Measurements from ENCODE around the gene GEMIN7. TPM values are rescaled to one million over a fixed set of nuclear protein-coding genes. Genes with fewer than 3 reads are reported as not detected.

The GEMIN7 gene
- total and polyA plus RNA-seq, 2 of the 13 experiments (the other 11 are each of a cell fraction or from before 2014, with no cell fraction given): 24.1 to 30.6 TPM

- TF ChIP-seq ZBTB33 (CRISPR knock-in tag; IDR thresholded peaks at IDR 0.05): peak; percentile 98
Observed at GRCh38 chr19:45136507-45137178, 57.6 kb downstream of the GEMIN7 start (continued).

DNA sequence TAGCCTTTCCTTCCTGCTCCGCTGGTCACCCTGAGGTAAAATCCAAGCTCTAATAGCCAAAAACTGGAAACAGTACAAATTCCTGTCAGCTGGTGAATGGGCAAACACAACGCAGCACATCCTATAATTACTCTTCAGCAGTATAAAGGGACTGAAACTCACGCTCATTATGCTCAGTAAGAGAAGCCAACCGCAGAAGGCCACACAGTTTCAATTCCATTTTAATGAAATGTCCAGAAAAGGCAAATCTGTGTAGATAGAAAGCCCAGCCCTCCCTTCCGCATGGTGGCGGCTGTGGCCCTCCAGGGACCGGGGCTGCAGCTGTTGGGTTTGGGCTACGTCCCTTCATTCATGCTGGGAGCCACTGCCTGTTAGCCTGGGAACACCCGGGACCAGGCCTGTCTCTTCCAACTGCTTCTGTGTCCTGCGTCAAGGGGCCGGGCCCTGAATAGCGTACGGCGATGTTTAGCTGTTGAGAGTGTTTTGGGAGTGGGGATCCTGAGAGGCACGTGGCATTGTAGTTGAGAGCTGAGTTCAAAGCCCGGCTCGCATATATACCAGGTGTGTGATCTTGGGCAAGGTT, 58.2 kb downstream of the GEMIN7 start:
- ATAC-seq (no peak), DNase-seq (ENCODE audit: low spot score) (no peak), FAIRE-seq (no peak)
- POLR2A ChIA-PET: no interaction called here
- peaks cover 27% of the 10 kb centered on the region for H3K4me1 ChIP-seq (ENCODE audit: insufficient read depth, low read length)
- no TSS peak for BruUV-seq (replicated peaks)
- H4K20me1 ChIP-seq (ENCODE audit: insufficient read depth, low read length): no peaks in the 10 kb centered on the region
- 96% methylated on average over 17 of the region's 17 CpGs for WGBS (ENCODE audit: low lambda C conversion rate)
- peaks cover 30% of the 10 kb centered on the region for H3K79me2 ChIP-seq (ENCODE audit: insufficient read depth, low read length)
- in situ Hi-C loops (cut with HindIII; ENCODE audit: extremely low pct_ligation_motif_present, low pct_unique_long_range_greater_than_20kb): no loop called here
- H3K27ac ChIP-seq (ENCODE audit: extremely low read length, insufficient read depth, low read length): no peak overlapping the region
- peaks cover 4 to 8% of the 10 kb centered on the region in 2 experiments; a peak in 3 of 5 replicates for H3K36me3 ChIP-seq (replicated peaks in 1 of 2; ENCODE audit: control insufficient read depth in 1 of 2, insufficient read depth in 2 of 2, low read length in 2 of 2)
- H3K9me3 ChIP-seq (ENCODE audit: low read length): no peaks in the 10 kb centered on the region
- TF ChIP-seq MTA1 (CRISPR knock-in tag; IDR thresholded peaks at IDR 0.05; ENCODE audit: borderline replicate concordance) (no peak), PLSCR1 (CRISPR knock-in tag; IDR thresholded peaks at IDR 0.05; ENCODE audit: borderline replicate concordance) (no peak), ATM (IDR thresholded peaks at IDR 0.05; ENCODE audit: borderline replicate concordance) (no peak), SALL2 (CRISPR knock-in tag; IDR thresholded peaks at IDR 0.05) (no peak), ZNF792 (CRISPR knock-in tag; IDR thresholded peaks at IDR 0.05) (no peak), PRDM15 (CRISPR knock-in tag; IDR thresholded peaks at IDR 0.05) (no peak), PBX3 (CRISPR knock-in tag; IDR thresholded peaks at IDR 0.05; ENCODE audit: borderline replicate concordance) (no peak), ZNF660 (CRISPR knock-in tag; IDR thresholded peaks at IDR 0.05; ENCODE audit: borderline replicate concordance, low read depth) (no peak), ZNF343 (CRISPR knock-in tag; IDR thresholded peaks at IDR 0.05) (no peak), FOXC1 (CRISPR knock-in tag; IDR thresholded peaks at IDR 0.05; ENCODE audit: borderline replicate concordance) (no peak)
- CTCF ChIA-PET (ENCODE audit: low intra/inter-chr PET ratio, low total read pairs): no interaction called here
- H3K4me2 ChIP-seq (ENCODE audit: low read depth, low read length): no peak overlapping the region
- H3K27me3 ChIP-seq (ENCODE audit: control insufficient read depth in 1 of 2, insufficient read depth in 2 of 2, low read length in 2 of 2): no peaks in the 10 kb centered on the region
- intact Hi-C loops (cut with micrococcal nuclease; ENCODE audit: unreplicated experiment): no loop called here
- no peak overlapping the region for H3K4me3 ChIP-seq (replicated peaks in 1 of 3; ENCODE audit: insufficient read depth in 1 of 3, low read depth in 2 of 3, low read length in 3 of 3)
- H3K9ac ChIP-seq (ENCODE audit: insufficient read depth, low read depth, low read length): no peak overlapping the region
- no peak overlapping the region for H2AFZ ChIP-seq (ENCODE audit: low read length)
